H9 (cell line): Measurements from ENCODE around the gene GNAI2. TPM values are rescaled to one million over a fixed set of nuclear protein-coding genes. Genes with fewer than 3 reads are reported as not detected.

Source experiments
- DNase-seq: peaks from one replicate; pipeline ENCODE4 v3.0.0-alpha.2; 2017
- H2AFZ ChIP-seq: one replicate; pipeline ENCODE4 v1.6.1; 2013; ENCODE audit warnings: mild to moderate bottlenecking, low read length, control low read depth, moderate library complexity
- H2AK5ac ChIP-seq: 2 replicates; pipeline ENCODE4 v1.6.1; 2013; ENCODE audit warnings: low read length, control low read depth, mixed read lengths; ENCODE audit not compliant: insufficient read length
- H2BK120ac ChIP-seq: one replicate; pipeline ENCODE4 v1.6.1; 2013; ENCODE audit warnings: low read depth, mild to moderate bottlenecking, low read length, control low read depth, inconsistent platforms; ENCODE audit not compliant: poor library complexity, severe bottlenecking
- H2BK12ac ChIP-seq: 2 replicates; pipeline ENCODE4 v1.6.1; 2013; ENCODE audit warnings: low read length, control low read depth, mixed read lengths, low read depth; ENCODE audit not compliant: insufficient read length
- H2BK15ac ChIP-seq: 2 replicates; pipeline ENCODE4 v1.6.1; 2013; ENCODE audit warnings: low read depth, low read length, control low read depth
- H2BK20ac ChIP-seq: one replicate; pipeline ENCODE4 v1.6.1; 2013; ENCODE audit warnings: low read depth, mild to moderate bottlenecking, low read length, control low read depth, inconsistent platforms; ENCODE audit not compliant: poor library complexity, severe bottlenecking
- H2BK5ac ChIP-seq: 2 replicates; pipeline ENCODE4 v1.6.1; 2013; ENCODE audit warnings: low read length, control low read depth, mixed read lengths; ENCODE audit not compliant: insufficient read length
- H3K14ac ChIP-seq: 2 replicates; pipeline ENCODE4 v1.6.1; 2013; ENCODE audit warnings: low read length, control low read depth; ENCODE audit not compliant: insufficient read depth
- H3K18ac ChIP-seq: 2 replicates; pipeline ENCODE4 v1.6.1; 2013; ENCODE audit warnings: low read depth, mild to moderate bottlenecking, mixed read lengths, low read length, control low read depth; ENCODE audit not compliant: insufficient read length
- H3K23ac ChIP-seq: 2 replicates; pipeline ENCODE4 v1.6.1; 2013; ENCODE audit warnings: low read length, control low read depth, mixed read lengths, low read depth; ENCODE audit not compliant: insufficient read length
- H3K23me2 ChIP-seq: 2 replicates; pipeline ENCODE4 v1.6.1; 2013; ENCODE audit warnings: low read depth, mild to moderate bottlenecking, mixed read lengths, low read length, control low read depth; ENCODE audit not compliant: insufficient read length, poor library complexity, severe bottlenecking
- H3K27ac ChIP-seq: 2 replicates; pipeline ENCODE4 v1.5.1; 2013; ENCODE audit warnings: low read length, control low read depth, mixed read lengths, low read depth; ENCODE audit not compliant: insufficient read length
- H3K27me3 ChIP-seq: 2 replicates; pipeline ENCODE4 v1.6.1; 2013; ENCODE audit warnings: low read length, control low read depth, inconsistent platforms; ENCODE audit not compliant: insufficient read depth
- H3K4ac ChIP-seq: 2 replicates; pipeline ENCODE4 v1.6.1; 2013; ENCODE audit warnings: low read depth, mild to moderate bottlenecking, control low read depth, inconsistent platforms, low read length, moderate library complexity
- H3K4me1 ChIP-seq: 2 replicates; pipeline ENCODE4 v1.6.1; 2013; ENCODE audit warnings: low read length, control low read depth, inconsistent platforms; ENCODE audit not compliant: insufficient read depth
- H3K4me2 ChIP-seq: 2 replicates; pipeline ENCODE4 v1.6.1; 2013; ENCODE audit warnings: low read length, control low read depth, mixed read lengths; ENCODE audit not compliant: insufficient read length, insufficient read depth
- H3K56ac ChIP-seq: 2 replicates; pipeline ENCODE4 v1.6.1; 2013; ENCODE audit warnings: low read depth, mild to moderate bottlenecking, mixed read lengths, low read length, control low read depth; ENCODE audit not compliant: insufficient read length
- H3K79me1 ChIP-seq: 2 replicates; pipeline ENCODE4 v1.6.1; 2013; ENCODE audit warnings: low read depth, mild to moderate bottlenecking, moderate library complexity, low read length, control low read depth, inconsistent platforms; ENCODE audit not compliant: insufficient read depth, poor library complexity, severe bottlenecking
- H3K79me2 ChIP-seq: 2 replicates; pipeline ENCODE4 v1.6.1; 2013; ENCODE audit warnings: low read length, control low read depth, inconsistent platforms; ENCODE audit not compliant: insufficient read depth
- H3K9ac ChIP-seq: 2 replicates; pipeline ENCODE4 v1.6.1; 2013; ENCODE audit warnings: low read length, control low read depth, mixed read lengths; ENCODE audit not compliant: insufficient read length; ENCODE audit errors: extremely low read depth
- H3K9me3 ChIP-seq: one replicate; pipeline ENCODE4 v1.6.1; 2013; ENCODE audit warnings: low read depth, low read length, inconsistent platforms; ENCODE audit not compliant: control insufficient read depth
- H3T11ph ChIP-seq: one replicate; pipeline ENCODE4 v1.6.1; 2013; ENCODE audit warnings: mild to moderate bottlenecking, low read length, control low read depth, inconsistent platforms
- H4K20me1 ChIP-seq: one replicate; pipeline ENCODE4 v1.6.1; 2013; ENCODE audit not compliant: control insufficient read depth, insufficient read length, insufficient read depth
- H4K5ac ChIP-seq: 2 replicates; pipeline ENCODE4 v1.6.1; 2013; ENCODE audit warnings: low read depth, mild to moderate bottlenecking, mixed read lengths, low read length, control low read depth; ENCODE audit not compliant: insufficient read length
- H4K8ac ChIP-seq: replicated peaks from 2 replicates; pipeline ENCODE4 v1.6.1; 2013; ENCODE audit warnings: low read length, control low read depth, mixed read lengths, low read depth; ENCODE audit not compliant: insufficient read length
- H4K91ac ChIP-seq: 2 replicates; pipeline ENCODE4 v1.6.1; 2013; ENCODE audit warnings: low read depth, mild to moderate bottlenecking, moderate library complexity, mixed read lengths, low read length, control low read depth; ENCODE audit not compliant: insufficient read length
- H3K27ac Mint-ChIP-seq, 3 experiments: 2 replicates in 2 of 3; 3 replicates in 1 of 3; pipeline ENCODE4 v1.8.0; 2020 to 2021; ENCODE audit warnings: mixed read lengths in 3 of 3, mild to moderate bottlenecking in 1 of 3, moderate library complexity in 1 of 3
- H3K27me3 Mint-ChIP-seq: 2 replicates; pipeline ENCODE4 v1.8.0; 2021; ENCODE audit warnings: low read depth, mild to moderate bottlenecking, moderate library complexity, mixed read lengths
- H3K36me3 Mint-ChIP-seq, 3 experiments: 2 replicates in 2 of 3; 3 replicates in 1 of 3; pipeline ENCODE4 v1.8.0; 2020 to 2021; ENCODE audit warnings: low read depth in 3 of 3, mixed read lengths in 3 of 3; ENCODE audit not compliant: insufficient read depth in 1 of 3
- H3K4me1 Mint-ChIP-seq, 2 experiments: 2 replicates each; pipeline ENCODE4 v1.8.0; 2020; ENCODE audit warnings: mixed read lengths in 2 of 2
- H3K4me3 Mint-ChIP-seq, 2 experiments: 2 replicates in 1 of 2; 3 replicates in 1 of 2; pipeline ENCODE4 v1.8.0; 2020 to 2021; ENCODE audit warnings: mild to moderate bottlenecking in 2 of 2, mixed read lengths in 2 of 2, moderate library complexity in 1 of 2
- H3K9me3 Mint-ChIP-seq, 2 experiments: 2 replicates in 1 of 2; 3 replicates in 1 of 2; pipeline ENCODE4 v1.8.0; 2020; ENCODE audit warnings: mild to moderate bottlenecking in 2 of 2, mixed read lengths in 2 of 2, moderate library complexity in 1 of 2
- WGBS: extraction: QIAGEN DNeasy Blood & Tissue Kit; methylation state at CpG from one replicate; pipeline ENCODE4 v1.1.7; 2013; ENCODE audit warnings: missing lambda C conversion rate, low lambda C conversion rate, mixed read lengths; ENCODE audit not compliant: insufficient read length; ENCODE audit errors: extremely low coverage; 5-methylcytosine and 5-hydroxymethylcytosine counted together
- total RNA-seq: library from RNA; stranded (reverse); gene quantifications from 2 replicates; pipeline ENCODE4 v1.2.1, GENCODE V29; 2021
- TF ChIP-seq, protein P1 (sequence below): fragments of 200-600 bp; sonication (generic); conservative IDR thresholded peaks from 3 replicates; pipeline ENCODE4 v1.8.0; 2021; ENCODE audit warnings: antibody characterized with exemption, mild to moderate bottlenecking

GNAI2 gene
- total RNA-seq, 1 experiment from 2014 or later = 218 TPM

DNA sequence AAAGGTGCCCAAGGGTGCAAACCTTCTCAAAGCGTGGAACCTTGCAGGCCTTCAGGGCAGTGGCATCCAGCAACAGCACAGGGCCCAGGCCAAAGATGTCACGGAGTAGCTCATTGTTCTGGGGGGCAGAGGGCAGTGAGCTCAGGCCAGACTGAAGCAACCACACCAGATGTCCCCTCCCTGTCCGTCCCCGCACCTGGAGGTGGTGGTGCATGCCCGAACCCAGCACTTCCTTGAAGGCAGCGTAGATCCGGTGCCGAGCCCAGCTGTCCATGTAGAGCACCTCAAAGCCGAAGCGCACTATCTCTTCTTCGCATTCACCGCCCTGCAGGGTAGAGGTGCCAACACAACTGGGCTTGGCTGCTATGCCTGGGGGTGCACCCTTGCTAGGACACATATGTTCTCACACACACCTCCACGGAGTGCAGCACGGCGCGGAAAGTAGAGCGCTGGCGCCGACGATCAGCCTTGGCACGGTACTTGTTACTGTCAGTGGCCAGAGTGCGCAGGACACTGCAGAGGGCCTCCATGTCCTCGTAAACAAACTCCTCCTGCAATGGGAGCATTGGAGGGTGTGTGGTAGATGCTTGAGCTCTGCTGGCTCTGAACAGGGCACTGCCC lies 52.5 kb downstream of the GNAI2 start:
- H3K27me3 ChIP-seq = no peaks in the 10 kb centered on the region
- H3K18ac ChIP-seq = no peak overlapping the region

More for the DNA sequence above, 52.5 kb downstream of the GNAI2 start:
- H3K4me1 ChIP-seq = no peaks in the 10 kb centered on the region
- no peak overlapping the region for H2BK5ac ChIP-seq
- H2AFZ ChIP-seq = no peak overlapping the region
- H3K27ac ChIP-seq = no peak overlapping the region
- H3K4me2 ChIP-seq = no peak overlapping the region
- H3T11ph ChIP-seq = no peak overlapping the region
- no peak overlapping the region for H4K91ac ChIP-seq
- H3K36me3 Mint-ChIP-seq = peaks cover 26 to 44% (median 40%) of the 10 kb centered on the region in 3 experiments; a peak in 6 of 7 replicates
- H3K27ac Mint-ChIP-seq = no peak overlapping the region
- TF ChIP-seq, protein P1, sequence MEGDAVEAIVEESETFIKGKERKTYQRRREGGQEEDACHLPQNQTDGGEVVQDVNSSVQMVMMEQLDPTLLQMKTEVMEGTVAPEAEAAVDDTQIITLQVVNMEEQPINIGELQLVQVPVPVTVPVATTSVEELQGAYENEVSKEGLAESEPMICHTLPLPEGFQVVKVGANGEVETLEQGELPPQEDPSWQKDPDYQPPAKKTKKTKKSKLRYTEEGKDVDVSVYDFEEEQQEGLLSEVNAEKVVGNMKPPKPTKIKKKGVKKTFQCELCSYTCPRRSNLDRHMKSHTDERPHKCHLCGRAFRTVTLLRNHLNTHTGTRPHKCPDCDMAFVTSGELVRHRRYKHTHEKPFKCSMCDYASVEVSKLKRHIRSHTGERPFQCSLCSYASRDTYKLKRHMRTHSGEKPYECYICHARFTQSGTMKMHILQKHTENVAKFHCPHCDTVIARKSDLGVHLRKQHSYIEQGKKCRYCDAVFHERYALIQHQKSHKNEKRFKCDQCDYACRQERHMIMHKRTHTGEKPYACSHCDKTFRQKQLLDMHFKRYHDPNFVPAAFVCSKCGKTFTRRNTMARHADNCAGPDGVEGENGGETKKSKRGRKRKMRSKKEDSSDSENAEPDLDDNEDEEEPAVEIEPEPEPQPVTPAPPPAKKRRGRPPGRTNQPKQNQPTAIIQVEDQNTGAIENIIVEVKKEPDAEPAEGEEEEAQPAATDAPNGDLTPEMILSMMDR = no peak
- H3K9me3 Mint-ChIP-seq = no peaks in the 10 kb centered on the region; a peak in 1 of 5 replicates
- H3K9ac ChIP-seq = no peak overlapping the region
- no peak overlapping the region for H3K14ac ChIP-seq
- no peak overlapping the region for H3K4me3 Mint-ChIP-seq
- no peak for DNase-seq
- H4K5ac ChIP-seq = no peak overlapping the region
- H4K8ac ChIP-seq = no peak overlapping the region
- no peak overlapping the region for H2AK5ac ChIP-seq
- H2BK120ac ChIP-seq = no peak overlapping the region
- H3K56ac ChIP-seq = no peak overlapping the region
- no peak overlapping the region for H2BK15ac ChIP-seq
- peaks cover 3% of the 10 kb centered on the region; the same call in 1 of the 2 replicates for H3K79me2 ChIP-seq
- peaks cover 11% of the 10 kb centered on the region in 2 experiments for H3K4me1 Mint-ChIP-seq
- H3K79me1 ChIP-seq = no peaks in the 10 kb centered on the region
- peaks cover 5% of the 10 kb centered on the region for H3K23me2 ChIP-seq
- no peak overlapping the region for H2BK20ac ChIP-seq
- H3K23ac ChIP-seq = no peak overlapping the region
- no peak overlapping the region for H3K4ac ChIP-seq
- H3K27me3 Mint-ChIP-seq = no peaks in the 10 kb centered on the region
- H2BK12ac ChIP-seq = no peak overlapping the region
- no peaks in the 10 kb centered on the region for H3K9me3 ChIP-seq
- no peaks in the 10 kb centered on the region for H4K20me1 ChIP-seq
- no CpG with 5 or more reads among the region's 23 CpGs for whole genome bisulfite sequencing
